Pancreas (tissue), 10 donors: ENCODE results near the gene MACROD1. TPM values are rescaled to one million over a fixed set of nuclear protein-coding genes. Genes with fewer than 3 reads are reported as not detected.

ENCODE experiments used
- ATAC-seq, 4 donors: fragments of 200-7000 bp; cut with Tn5 transposase; one replicate each; pipeline versions ENCODE4 v1.8.0 to v1.9.1; 2020; ENCODE audit warnings: mild to moderate bottlenecking in 4 of 4, moderate library complexity in 4 of 4
- DNase-seq, 6 donors: peaks; one replicate each; pipeline ENCODE4 v3.0.0-alpha.2; 2020
- FAIRE-seq: peaks from 2 replicates; lab custom pipeline; 2012; peaks lifted over from hg19 to GRCh38; lab: Jason Lieb, UNC
- H3K27ac ChIP-seq, 4 donors: fragments of 200-600 bp; sonication (generic); 1 replicate in 3 of 4; 2 replicates in 1 of 4; pipeline versions ENCODE4 v1.5.0 to v1.8.0; 2020
- H3K27me3 ChIP-seq, 4 donors: fragments of 200-600 bp; one replicate each; pipeline ENCODE4 v1.8.0; 2021
- H3K36me3 ChIP-seq, 3 donors: fragments of 200-600 bp; sonication (generic) in 1 of 3; one replicate each; pipeline versions ENCODE4 v1.5.0 to v1.8.0; 2020 to 2021
- H3K4me1 ChIP-seq, 3 donors: fragments of 200-600 bp; one replicate each; pipeline ENCODE4 v1.8.0; 2021
- H3K4me3 ChIP-seq, 4 donors: fragments of 200-600 bp; sonication (generic) in 2 of 4; one replicate each; pipeline versions ENCODE4 v1.5.0 to v1.8.0; 2020 to 2021
- H3K9me3 ChIP-seq, 4 donors: fragments of 200-600 bp; one replicate each; pipeline ENCODE4 v1.8.0; 2021
- CTCF ChIP-seq, 4 donors: fragments of 200-600 bp; sonication (generic) in 3 of 4; IDR thresholded peaks; one replicate each; pipeline versions ENCODE4 v1.5.0 to v1.8.0; 2021; ENCODE audit warnings: antibody characterized with exemption in 4 of 4
- whole genome bisulfite sequencing, 2 donors: extraction: QIAGEN DNeasy Blood & Tissue Kit; methylation state at CpG; one replicate each; pipeline ENCODE4 v1.1.7; 2013; 5-methylcytosine and 5-hydroxymethylcytosine counted together
- intact Hi-C, 3 donors: fragments of 100-400 bp; cut with DNase I; formaldehyde crosslinking; loops; one replicate each; pipeline versions ENCODE4 v1.11.1 to v1.14.2; 2022
- polyA plus RNA-seq, 2 donors: library from polyadenylated mRNA; stranded (reverse); fragments of 200-250 nt; gene quantifications; one replicate each; pipeline ENCODE4 v1.2.3, GENCODE V29; 2013
- total RNA-seq, 6 donors: library from RNA; stranded (reverse); fragmentation: NEBNext Ultra II Directional in 4 of 6; extraction: Animal tissue kit (Norgen Biotek cat#: 25700) in 4 of 6; gene quantifications; one replicate each; pipeline versions ENCODE4 v1.2.1 to v1.2.4, GENCODE V29; 2021 to 2023
- donor health status: healthy with polysubstance abuse.
- donor health status: DM: no; HTN: no; CAD: no; lungs with moderate emphysema.
- donor health status: DM: no; HTN: no; CAD: no.
- donor health status: control.
- donor health status: control.
- donor health status: Bipolar disorder and iron deficiency.
- donor health status: DM: yes; HTN: yes; CAD: no.
- donor health status: DM: no; HTN: no; CAD: no.
- donor health status: DM: no; HTN: no; CAD: no.
- donor health status: DM: yes; HTN: yes; CAD: no.

The MACROD1 gene
- total and polyA plus RNA-seq, 8 donors, result 26.0 to 126 (median 34.8) TPM

DNA sequence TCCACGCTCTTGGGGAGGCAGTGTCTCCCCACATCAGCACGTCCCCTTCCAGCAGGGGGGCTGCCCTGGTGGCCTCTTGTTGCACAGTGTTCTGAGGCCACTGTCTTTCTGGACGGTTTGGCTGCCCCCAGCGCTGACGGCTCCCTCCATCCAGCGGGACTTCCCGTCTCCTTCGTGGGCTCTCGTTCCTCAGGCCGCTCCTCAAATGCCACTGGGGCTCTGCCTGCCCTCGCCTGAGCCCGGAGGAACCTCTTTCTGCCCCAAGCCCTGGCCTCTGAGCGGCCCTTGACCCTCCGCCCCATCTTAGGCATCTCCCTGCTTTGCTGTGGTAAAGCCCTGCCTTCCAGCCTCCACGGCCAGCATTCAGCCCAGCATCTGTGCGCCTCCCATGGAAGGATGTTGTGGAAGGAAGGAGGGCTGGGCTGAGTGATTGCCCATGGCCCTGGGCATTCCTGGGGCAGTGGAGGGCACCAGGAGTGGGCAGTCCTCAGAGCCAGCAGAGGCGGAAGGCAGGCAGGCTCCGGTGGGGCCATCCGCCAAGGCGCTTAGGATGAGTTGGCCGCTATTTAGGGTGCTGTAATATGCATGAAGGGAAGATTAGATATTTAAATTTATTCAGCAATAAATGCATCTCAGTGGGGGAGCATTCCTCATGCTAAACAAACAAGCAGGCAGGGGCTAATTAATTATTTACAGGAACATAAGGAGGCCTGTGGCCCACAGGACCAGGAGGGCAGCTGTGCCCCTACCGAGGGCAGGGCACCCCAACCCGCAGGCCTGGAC lies 161.9 kb downstream of the MACROD1 start:
- no peaks in the 10 kb centered on the region for H3K36me3 ChIP-seq
- ATAC-seq, result peak in 1 of 4 donors; percentile 15
- FAIRE-seq, result no peak
- no peaks in the 10 kb centered on the region for H3K9me3 ChIP-seq
- H3K4me3 ChIP-seq, result no peak overlapping the region
- peak in 2 of 6 donors; percentile 59 to 64 for DNase-seq
- intact Hi-C loops, result loop anchor here in 2 of 3 donors (5.0 to 10.0 kb wide), 2 partner anchors 61 to 148 kb away; no protein-coding TSS in a partner anchor
- peak overlapping the region in 2 of 4 donors; percentile 17 to 28 for H3K27ac ChIP-seq
- 73 to 77% methylated on average over 23 of the region's 23 CpGs for WGBS, 2 donors
- no peaks in the 10 kb centered on the region for H3K27me3 ChIP-seq
- no peak for TF ChIP-seq CTCF (IDR thresholded peaks at IDR 0.05)
- peaks cover 0 to 11% (median 5%) of the 10 kb centered on the region in 3 donors for H3K4me1 ChIP-seq

GRCh38 chr11:64001484-64002420 lies 164.2 kb downstream of the MACROD1 start:
- no peaks in the 10 kb centered on the region for H3K27me3 ChIP-seq
- H3K36me3 ChIP-seq, result peaks cover 0 to 18% (median 10%) of the 10 kb centered on the region in 3 donors
- no peak for TF ChIP-seq CTCF (IDR thresholded peaks at IDR 0.05)
- intact Hi-C loops, result loop anchor here in 2 of 3 donors (5.0 to 10.0 kb wide), 2 partner anchors 63 to 151 kb away; no protein-coding TSS in a partner anchor
- no peak overlapping the region for H3K27ac ChIP-seq
- WGBS, 2 donors, result 73 to 81% methylated on average over 23 of the region's 23 CpGs
- ATAC-seq, result no peak
- H3K4me3 ChIP-seq, result no peak overlapping the region
- no peak for FAIRE-seq
- H3K4me1 ChIP-seq, result peaks cover 0 to 5% (median 2%) of the 10 kb centered on the region in 3 donors
- no peak for DNase-seq
- no peaks in the 10 kb centered on the region for H3K9me3 ChIP-seq

GRCh38 chr11:64000740-64001483 lies 165.0 kb downstream of the MACROD1 start:
- TF ChIP-seq CTCF (IDR thresholded peaks at IDR 0.05), result no peak
- WGBS, 2 donors, result 57 to 61% methylated on average over 42 to 60 of the region's 60 CpGs
- Histone ChIP-seq H3K4me1 (peaks cover 0 to 5% (median 2%) of the 10 kb centered on the region in 3 donors), H3K36me3 (peaks cover 0 to 20% (median 12%) of the 10 kb centered on the region in 3 donors), H3K27ac (no peak overlapping the region), H3K27me3 (no peaks in the 10 kb centered on the region), H3K4me3 (peak overlapping the region in 1 of 4 donors; percentile 27), H3K9me3 (no peaks in the 10 kb centered on the region)
- intact Hi-C loops, result loop anchor here in 2 of 3 donors (5.0 to 10.0 kb wide), 2 partner anchors 64 to 151 kb away; no protein-coding TSS in a partner anchor
- DNase-seq (no peak), FAIRE-seq (no peak), ATAC-seq (no peak)

- peaks cover 0 to 20% (median 12%) of the 10 kb centered on the region in 3 donors for H3K36me3 ChIP-seq
- 23 to 43% methylated on average over 37 to 67 of the region's 67 CpGs for WGBS, 2 donors
- H3K27me3 ChIP-seq, result no peaks in the 10 kb centered on the region
- DNase-seq (peak in 3 of 6 donors; percentile 65 to 85 (median 70)), FAIRE-seq (no peak), ATAC-seq (peak; percentile 62 to 85 (median 82))
- H3K27ac ChIP-seq, result no peak overlapping the region
- H3K4me3 ChIP-seq, result peak overlapping the region in 1 of 4 donors; percentile 27
- TF ChIP-seq CTCF (IDR thresholded peaks at IDR 0.05), result peak; percentile 37 to 76 (median 63)
- H3K9me3 ChIP-seq, result no peaks in the 10 kb centered on the region
- intact Hi-C loops, result loop anchor here in 2 of 3 donors (5.0 to 10.0 kb wide), 2 partner anchors 65 to 152 kb away; no protein-coding TSS in a partner anchor
- H3K4me1 ChIP-seq, result peaks cover 0 to 5% (median 2%) of the 10 kb centered on the region in 3 donors
These were observed 165.7 kb downstream of the MACROD1 start for GRCh38 chr11:64000026-64000739.
